Psoas muscle (tissue), 8 donors: ENCODE results near the gene LRP1. TPM values are rescaled to one million over a fixed set of nuclear protein-coding genes. Genes with fewer than 3 reads are reported as not detected.

Experiments
- ATAC-seq, 4 donors: fragments of 200-7000 bp; cut with Tn5 transposase; one replicate each; pipeline ENCODE4 v1.9.1; 2020; ENCODE audit warnings: moderate library complexity in 3 of 4, mild to moderate bottlenecking in 2 of 4
- DNase-seq, 2 donors: peaks; one replicate each; pipeline ENCODE4 v3.0.0-alpha.2; 2020
- H3K27ac ChIP-seq: fragments of 200-600 bp; one replicate; pipeline ENCODE4 v1.8.0; 2022
- H3K27me3 ChIP-seq, 3 donors: fragments of 200-600 bp in 1 of 3; one replicate each; pipeline versions ENCODE4 v1.6.1 to v1.8.0; 2013 to 2022; ENCODE audit warnings: low read length in 2 of 3, mild to moderate bottlenecking in 2 of 3, moderate library complexity in 1 of 3; ENCODE audit not compliant: insufficient read depth in 3 of 3
- H3K36me3 ChIP-seq, 2 donors: fragments of 200-600 bp in 1 of 2; one replicate each; pipeline versions ENCODE4 v1.6.1 to v1.8.0; 2013 to 2022; ENCODE audit warnings: low read depth in 1 of 2, mild to moderate bottlenecking in 1 of 2, moderate library complexity in 1 of 2; ENCODE audit not compliant: insufficient read depth in 1 of 2
- H3K4me1 ChIP-seq: fragments of 200-600 bp; one replicate; pipeline ENCODE4 v1.8.0; 2022
- H3K4me3 ChIP-seq: fragments of 200-600 bp; one replicate; pipeline ENCODE4 v1.8.0; 2022; ENCODE audit warnings: mild to moderate bottlenecking
- H3K9me3 ChIP-seq: fragments of 200-600 bp; one replicate; pipeline ENCODE4 v1.8.0; 2022
- CTCF ChIP-seq: fragments of 200-600 bp; IDR thresholded peaks from one replicate; pipeline ENCODE4 v1.8.0; 2022; ENCODE audit warnings: antibody characterized with exemption
- WGBS, 3 donors: extraction: QIAGEN DNeasy Blood & Tissue Kit; methylation state at CpG; one replicate each; pipeline versions ENCODE4 v1.1.6 to v1.1.7; 2013; 5-methylcytosine and 5-hydroxymethylcytosine counted together
- intact Hi-C, 2 donors: fragments of 100-400 bp; cut with DNase I; formaldehyde crosslinking; loops; one replicate each; pipeline versions ENCODE4 v1.11.0 to v1.14.2; 2022
- polyA plus RNA-seq, 3 donors: library from polyadenylated mRNA; stranded (reverse); fragments of 200-250 nt; gene quantifications; one replicate each; pipeline ENCODE4 v1.2.3, GENCODE V29; 2013
- total RNA-seq, 4 donors: library from RNA; stranded (reverse); fragmentation: NEBNext Ultra II Directional in 2 of 4; extraction: Animal tissue kit (Norgen Biotek cat#: 25700) in 2 of 4; gene quantifications; one replicate each; pipeline versions ENCODE4 v1.2.1 to v1.2.4, GENCODE V29; 2021 to 2023
- donor health status: healthy with polysubstance abuse.
- donor health status: DM: no; HTN: no; CAD: no; lungs with moderate emphysema.
- donor health status: Bipolar disorder and iron deficiency.
- donor health status: healthy.
- donor health status: DM: yes; HTN: yes; CAD: no.
- donor health status: DM: no; HTN: no; CAD: no.
- donor health status: DM: no; HTN: no; CAD: no.
- donor health status: DM: yes; HTN: yes; CAD: no.

The LRP1 gene
- total and polyA plus RNA-seq, 7 donors: 10.7 to 50.6 (median 33.1) TPM

GRCh38 chr12:57085999-57086492 is 42.2 kb upstream of the LRP1 start:
- TF ChIP-seq CTCF: no peak
- Histone ChIP-seq H3K27me3 (no peaks in the 10 kb centered on the region), H3K9me3 (no peaks in the 10 kb centered on the region), H3K4me1 (peaks cover 15% of the 10 kb centered on the region), H3K27ac (peak overlapping the region; percentile 92), H3K4me3 (peak overlapping the region; percentile 84), H3K36me3 (no peaks in the 10 kb centered on the region)
- intact Hi-C loops: no loop called here
- peak; percentile 57 to 62 for DNase-seq
- no peak for ATAC-seq
- 27 to 47% (median 37%) methylated on average over 12 of the region's 12 CpGs for WGBS, 3 donors

- ATAC-seq: peak in 1 of 4 donors; percentile 20
- Histone ChIP-seq H3K4me3 (peak overlapping the region; percentile 84), H3K27me3 (no peaks in the 10 kb centered on the region), H3K36me3 (peaks cover 0 to 3% of the 10 kb centered on the region in 2 donors), H3K4me1 (peaks cover 20% of the 10 kb centered on the region), H3K9me3 (no peaks in the 10 kb centered on the region), H3K27ac (peak overlapping the region; percentile 92)
- intact Hi-C loops: no loop called here
- WGBS, 3 donors: 7 to 16% (median 10%) methylated on average over 14 of the region's 14 CpGs
- peak; percentile 67 to 76 for DNase-seq
- peak; percentile 16 for TF ChIP-seq CTCF
These were observed 41.7 kb upstream of the LRP1 start for GRCh38 chr12:57086493-57087009.

GRCh38 chr12:57087010-57087690 is 41.1 kb upstream of the LRP1 start:
- 1 to 4% (median 2%) methylated on average over 28 to 52 of the region's 52 CpGs for WGBS, 3 donors
- Histone ChIP-seq H3K27me3 (no peaks in the 10 kb centered on the region), H3K4me1 (peaks cover 20% of the 10 kb centered on the region), H3K27ac (peak overlapping the region; percentile 92), H3K9me3 (no peaks in the 10 kb centered on the region), H3K36me3 (peaks cover under 1 to 9% of the 10 kb centered on the region in 2 donors), H3K4me3 (peak overlapping the region; percentile 84)
- peak; percentile 48 to 64 (median 56) for ATAC-seq
- TF ChIP-seq CTCF: no peak
- intact Hi-C loops: no loop called here
- peak; percentile 95 for DNase-seq

- 2 to 7% (median 3%) methylated on average over 27 to 37 of the region's 37 CpGs for WGBS, 3 donors
- DNase-seq (peak; percentile 89 to 92), ATAC-seq (peak; percentile 40 to 53 (median 46))
- Histone ChIP-seq H3K4me1 (peaks cover 20% of the 10 kb centered on the region), H3K27ac (peak overlapping the region; percentile 92), H3K36me3 (peaks cover 7 to 15% of the 10 kb centered on the region in 2 donors), H3K27me3 (no peaks in the 10 kb centered on the region), H3K9me3 (no peaks in the 10 kb centered on the region), H3K4me3 (peak overlapping the region; percentile 84)
- intact Hi-C loops: no loop called here
- no peak for TF ChIP-seq CTCF
These were observed 40.5 kb upstream of the LRP1 start for GRCh38 chr12:57087691-57088353.
